Adrenal gland (tissue), 5 donors: Measurements from ENCODE around the gene NCBP2.

Experiments used
- POLR2A ChIP-seq, 2 donors: fragments of 450-650 bp; IDR thresholded peaks; one replicate each; pipeline ENCODE4 v1.6.1; 2017; ENCODE audit warnings: antibody characterized with exemption in 2 of 2, mild to moderate bottlenecking in 2 of 2, moderate library complexity in 1 of 2
- TF ChIP-seq, protein P1 (sequence below), 6 experiments: fragments of 450-650 bp in 4 of 6; fragments of 200-600 bp in 2 of 6; sonication (generic) in 1 of 6; IDR thresholded peaks; 1 replicate in 5 of 6; 2 replicates in 1 of 6; pipeline versions ENCODE4 v1.5.1 to v1.8.0; 2016 to 2021; ENCODE audit warnings: antibody characterized with exemption in 6 of 6, mild to moderate bottlenecking in 2 of 6, moderate library complexity in 1 of 6
- donor health status: DM: no; HTN: no; CAD: no.

DNA sequence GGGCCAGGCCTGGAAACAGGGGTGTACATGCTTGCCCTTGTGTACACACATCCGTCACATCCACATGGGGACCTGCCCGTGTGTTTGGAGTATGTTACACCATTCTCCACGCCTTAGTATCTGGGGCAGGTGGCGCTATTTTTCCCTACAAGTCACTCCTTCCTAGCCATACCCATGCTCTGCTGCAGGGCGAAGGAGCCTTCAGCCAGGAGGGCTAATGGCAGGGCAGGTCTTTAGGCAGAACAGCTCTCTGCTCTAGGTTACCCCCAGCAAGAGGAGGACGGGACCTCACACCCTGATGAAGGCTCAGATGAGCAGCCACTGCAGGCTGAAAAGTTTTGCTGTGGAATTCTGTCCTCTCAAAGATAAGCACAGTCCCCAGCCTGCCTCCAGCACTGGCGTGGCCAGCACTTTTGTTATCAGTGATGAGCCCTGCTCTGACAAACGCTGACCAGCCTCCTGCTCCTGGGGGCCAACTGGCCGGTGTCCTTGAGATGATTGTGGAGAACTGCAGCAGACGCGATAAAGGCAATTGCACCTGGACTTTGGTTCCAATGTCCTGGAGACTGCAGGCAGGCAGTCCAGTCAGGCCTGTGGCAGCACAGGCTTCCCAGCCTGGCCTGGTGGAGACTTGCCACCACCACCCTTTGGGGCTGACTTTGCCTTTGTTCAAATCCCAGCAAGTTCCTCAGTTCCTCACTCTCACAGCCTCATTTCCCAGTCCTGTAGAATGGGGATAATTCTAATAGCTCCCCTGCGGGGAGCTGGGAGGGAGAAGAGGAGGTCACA is 46.1 kb upstream of the NCBP2 start:
- TF ChIP-seq, protein P1, sequence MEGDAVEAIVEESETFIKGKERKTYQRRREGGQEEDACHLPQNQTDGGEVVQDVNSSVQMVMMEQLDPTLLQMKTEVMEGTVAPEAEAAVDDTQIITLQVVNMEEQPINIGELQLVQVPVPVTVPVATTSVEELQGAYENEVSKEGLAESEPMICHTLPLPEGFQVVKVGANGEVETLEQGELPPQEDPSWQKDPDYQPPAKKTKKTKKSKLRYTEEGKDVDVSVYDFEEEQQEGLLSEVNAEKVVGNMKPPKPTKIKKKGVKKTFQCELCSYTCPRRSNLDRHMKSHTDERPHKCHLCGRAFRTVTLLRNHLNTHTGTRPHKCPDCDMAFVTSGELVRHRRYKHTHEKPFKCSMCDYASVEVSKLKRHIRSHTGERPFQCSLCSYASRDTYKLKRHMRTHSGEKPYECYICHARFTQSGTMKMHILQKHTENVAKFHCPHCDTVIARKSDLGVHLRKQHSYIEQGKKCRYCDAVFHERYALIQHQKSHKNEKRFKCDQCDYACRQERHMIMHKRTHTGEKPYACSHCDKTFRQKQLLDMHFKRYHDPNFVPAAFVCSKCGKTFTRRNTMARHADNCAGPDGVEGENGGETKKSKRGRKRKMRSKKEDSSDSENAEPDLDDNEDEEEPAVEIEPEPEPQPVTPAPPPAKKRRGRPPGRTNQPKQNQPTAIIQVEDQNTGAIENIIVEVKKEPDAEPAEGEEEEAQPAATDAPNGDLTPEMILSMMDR (IDR thresholded peaks at IDR 0.05), result no peak
- no peak for TF ChIP-seq POLR2A (IDR thresholded peaks at IDR 0.05)
